ENCODE data around the gene PCBP3.

Gene PCBP3

DNA sequence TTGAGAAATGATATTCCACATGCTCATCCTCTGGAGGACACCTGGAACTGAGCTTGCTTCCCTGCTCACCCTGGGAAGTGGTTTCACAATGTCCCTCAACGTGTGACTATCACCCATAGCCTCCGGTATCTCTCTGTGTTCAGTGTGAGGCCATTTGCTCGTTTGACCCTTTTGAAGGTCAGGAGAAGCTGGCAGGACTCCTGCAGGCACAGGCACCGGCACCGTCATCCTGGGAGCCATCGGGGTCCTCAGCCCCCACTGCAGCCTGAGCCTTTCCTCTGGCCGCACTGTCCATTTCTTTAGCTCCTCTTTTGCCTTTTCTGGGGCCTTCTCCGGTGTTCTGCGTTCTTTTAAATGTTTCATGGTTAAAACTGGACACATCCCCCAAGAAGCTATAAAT lies 178.5 kb downstream of the PCBP3 start:
- no peak for TF ChIP-seq ZFX (IDR thresholded peaks at IDR 0.05)
- TF ChIP-seq CTCF (conservative IDR thresholded peaks at IDR 0.05): no peak

GRCh38 chr21:45822429-45823099 lies 179.0 kb downstream of the PCBP3 start:
- no peak for TF ChIP-seq ZFX (IDR thresholded peaks at IDR 0.05)
- no peak for TF ChIP-seq CTCF (conservative IDR thresholded peaks at IDR 0.05)
- H3K27ac ChIP-seq: no peak overlapping the region

More for the DNA sequence above, 178.5 kb downstream of the PCBP3 start:
- H3K27ac ChIP-seq: no peak overlapping the region

DNA sequence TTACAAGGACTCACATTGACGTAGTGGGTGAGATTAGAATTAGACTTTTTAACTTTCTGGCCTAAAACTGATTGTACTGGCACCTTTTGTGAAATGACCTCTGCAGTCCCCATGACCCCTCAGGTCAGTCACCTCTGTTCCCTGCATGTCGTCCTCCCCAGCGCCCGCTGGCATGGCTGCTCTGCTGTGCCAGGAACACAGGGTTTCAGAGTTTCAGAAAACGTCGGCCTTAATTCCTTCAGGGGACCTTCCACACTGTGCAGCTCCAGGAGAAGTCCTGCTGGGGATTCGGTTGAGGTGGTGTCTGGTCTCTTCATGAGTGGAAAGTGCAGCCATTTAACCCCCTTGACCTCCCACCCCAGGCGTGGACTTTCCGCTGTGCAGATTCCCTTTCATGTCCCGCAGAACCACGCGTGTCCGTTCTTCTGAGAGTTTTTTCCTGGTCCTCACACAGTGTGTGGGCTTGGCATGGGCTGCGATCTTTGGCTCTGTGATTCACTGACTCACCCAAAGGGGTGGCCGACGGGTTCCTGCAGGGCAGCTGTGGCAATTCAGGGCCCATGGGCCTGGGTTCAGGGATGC lies 179.7 kb downstream of the PCBP3 start:
- H3K27ac ChIP-seq: no peak overlapping the region
- no peak for TF ChIP-seq CTCF (conservative IDR thresholded peaks at IDR 0.05)
- TF ChIP-seq ZFX (IDR thresholded peaks at IDR 0.05): no peak

DNA sequence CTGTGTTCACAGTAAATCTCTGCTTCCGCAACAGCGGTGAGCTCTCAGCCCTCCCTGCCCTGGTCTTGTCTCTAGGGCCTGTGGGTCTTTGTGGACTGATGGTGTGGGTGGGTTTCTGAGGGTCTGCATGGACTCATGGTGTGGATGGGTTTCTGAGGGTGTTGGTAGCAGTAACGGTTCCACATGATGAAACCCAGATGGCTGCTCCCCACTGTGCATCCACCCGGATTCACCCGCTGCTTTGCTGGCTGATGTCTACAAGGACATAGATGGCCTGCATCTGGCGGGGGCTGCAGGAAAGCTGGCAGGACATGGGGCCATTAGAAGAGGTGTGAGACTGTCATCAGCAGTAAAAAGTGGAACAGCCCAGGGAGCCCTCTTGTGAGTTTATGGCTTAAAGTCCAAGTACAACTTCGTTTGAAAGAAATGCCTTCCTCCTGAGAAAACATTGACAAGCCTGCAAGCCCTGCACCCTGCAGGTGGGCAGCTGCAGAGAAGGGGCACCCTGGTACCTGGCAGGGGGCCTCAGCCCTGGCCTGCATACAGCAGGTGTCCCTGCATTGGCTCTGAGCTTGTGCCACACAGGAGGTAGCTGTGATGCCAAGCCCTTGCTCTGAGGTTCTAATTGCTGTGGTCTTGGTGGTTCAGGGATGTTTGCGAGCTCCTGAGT lies 181.2 kb downstream of the PCBP3 start:
- H3K27ac ChIP-seq: no peak overlapping the region
- TF ChIP-seq ZFX (IDR thresholded peaks at IDR 0.05): no peak
- no peak for TF ChIP-seq CTCF (conservative IDR thresholded peaks at IDR 0.05)

- H3K27ac ChIP-seq: no peak overlapping the region
- TF ChIP-seq CTCF (conservative IDR thresholded peaks at IDR 0.05) (no peak), ZFX (IDR thresholded peaks at IDR 0.05) (no peak)
These were observed 181.7 kb downstream of the PCBP3 start for GRCh38 chr21:45825219-45825618.

GRCh38 chr21:45826676-45827301 lies 183.3 kb downstream of the PCBP3 start:
- no peak for TF ChIP-seq ZFX (IDR thresholded peaks at IDR 0.05)
- no peak for TF ChIP-seq CTCF (conservative IDR thresholded peaks at IDR 0.05)
- H3K27ac ChIP-seq: no peak overlapping the region

- TF ChIP-seq CTCF (conservative IDR thresholded peaks at IDR 0.05) (no peak), ZFX (IDR thresholded peaks at IDR 0.05) (no peak)
- H3K27ac ChIP-seq: no peak overlapping the region
These were observed 183.8 kb downstream of the PCBP3 start for GRCh38 chr21:45827302-45827692.

All from C4-2B (cell line).